ENCODE measurements around the gene ALX1.

The ALX1 gene

DNA sequence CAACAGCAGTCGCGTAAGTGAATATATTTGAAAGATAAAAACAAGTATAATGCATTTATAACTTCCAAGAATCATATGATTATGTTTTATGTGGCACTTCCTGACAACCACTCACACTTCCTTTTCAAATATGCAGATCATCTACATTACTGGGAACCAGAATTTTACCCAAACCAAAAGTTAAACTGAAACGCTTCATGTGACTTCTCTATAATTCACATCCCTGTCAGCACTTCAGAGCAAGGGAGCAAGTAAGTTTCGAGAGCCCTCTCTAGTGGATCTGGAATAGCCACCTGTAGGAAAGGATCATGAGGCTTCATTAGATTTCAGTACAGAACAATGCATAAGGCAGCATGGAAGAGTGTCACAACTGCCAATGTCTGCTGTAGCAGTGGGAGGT lies 13.7 kb upstream of the ALX1 start:
- no peak for DNase-seq (ENCODE audit: low spot score)
- TF ChIP-seq, protein P1, sequence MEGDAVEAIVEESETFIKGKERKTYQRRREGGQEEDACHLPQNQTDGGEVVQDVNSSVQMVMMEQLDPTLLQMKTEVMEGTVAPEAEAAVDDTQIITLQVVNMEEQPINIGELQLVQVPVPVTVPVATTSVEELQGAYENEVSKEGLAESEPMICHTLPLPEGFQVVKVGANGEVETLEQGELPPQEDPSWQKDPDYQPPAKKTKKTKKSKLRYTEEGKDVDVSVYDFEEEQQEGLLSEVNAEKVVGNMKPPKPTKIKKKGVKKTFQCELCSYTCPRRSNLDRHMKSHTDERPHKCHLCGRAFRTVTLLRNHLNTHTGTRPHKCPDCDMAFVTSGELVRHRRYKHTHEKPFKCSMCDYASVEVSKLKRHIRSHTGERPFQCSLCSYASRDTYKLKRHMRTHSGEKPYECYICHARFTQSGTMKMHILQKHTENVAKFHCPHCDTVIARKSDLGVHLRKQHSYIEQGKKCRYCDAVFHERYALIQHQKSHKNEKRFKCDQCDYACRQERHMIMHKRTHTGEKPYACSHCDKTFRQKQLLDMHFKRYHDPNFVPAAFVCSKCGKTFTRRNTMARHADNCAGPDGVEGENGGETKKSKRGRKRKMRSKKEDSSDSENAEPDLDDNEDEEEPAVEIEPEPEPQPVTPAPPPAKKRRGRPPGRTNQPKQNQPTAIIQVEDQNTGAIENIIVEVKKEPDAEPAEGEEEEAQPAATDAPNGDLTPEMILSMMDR (IDR thresholded peaks at IDR 0.05; ENCODE audit: extremely low read depth, missing control alignments) = no peak

DNA sequence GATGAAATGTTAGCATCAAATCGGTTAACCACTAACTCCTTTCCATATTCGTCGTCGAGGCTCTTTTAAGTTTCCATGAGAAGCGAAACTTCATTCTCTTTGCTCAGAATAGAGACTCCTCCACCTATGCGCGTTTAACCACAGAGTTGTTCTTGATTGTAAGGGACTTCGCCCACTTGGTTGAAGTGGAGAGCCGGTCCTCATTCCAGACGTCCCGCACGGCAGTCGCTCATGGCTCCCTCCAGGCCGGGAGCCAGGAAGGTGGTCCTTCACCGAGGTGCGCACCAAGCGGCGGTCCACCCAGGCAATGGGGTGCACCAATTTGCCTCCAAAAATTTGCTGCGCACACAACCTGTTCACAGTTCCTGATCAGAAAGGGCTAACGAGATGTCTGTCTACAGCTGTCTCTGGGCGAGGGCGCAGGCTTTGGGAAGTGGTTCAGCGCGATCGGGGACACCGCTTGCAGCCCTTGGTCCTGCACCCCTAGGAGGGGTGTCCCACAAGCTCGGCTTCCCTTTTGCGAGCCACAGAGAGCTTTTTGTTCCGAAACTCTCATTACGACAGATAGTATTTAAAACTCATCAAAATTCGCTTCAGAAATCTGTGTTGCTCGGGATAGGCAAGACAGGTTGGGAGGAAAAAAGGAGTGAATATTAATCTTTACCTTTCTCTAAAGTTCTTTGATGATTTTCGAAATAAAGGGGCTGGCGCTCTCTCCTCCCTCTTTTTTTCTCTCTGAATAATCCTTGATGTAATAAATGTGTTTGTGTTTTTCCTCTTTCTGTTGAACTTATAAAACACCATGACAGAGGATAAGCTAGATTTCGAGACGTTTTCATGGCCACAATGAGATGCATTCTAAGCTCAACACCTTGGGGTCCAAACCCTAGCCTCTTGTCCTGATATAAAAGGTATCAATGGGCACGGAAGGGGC lies 6.4 kb upstream of the ALX1 start:
- TF ChIP-seq, protein P1 (IDR thresholded peaks at IDR 0.05; ENCODE audit: extremely low read depth, missing control alignments) = no peak
- DNase-seq (ENCODE audit: low spot score) = no peak

DNA sequence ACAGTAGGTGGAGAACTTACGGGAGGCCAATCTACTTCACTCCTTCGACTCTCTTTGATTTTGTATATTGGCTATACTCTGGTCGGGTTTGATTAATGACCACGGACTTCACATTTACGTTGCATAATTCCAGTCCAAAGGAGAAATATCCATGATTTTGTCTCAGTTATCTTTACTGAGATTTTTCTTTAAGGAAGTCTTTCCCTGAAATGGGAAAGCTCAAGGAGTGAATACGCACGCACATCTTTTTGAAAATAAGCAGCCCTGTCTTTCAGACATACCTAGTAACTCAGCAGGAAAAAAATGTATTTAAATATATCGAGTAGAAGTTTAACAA lies 5.7 kb upstream of the ALX1 start:
- no peak for DNase-seq (ENCODE audit: low spot score)
- TF ChIP-seq, protein P1 (IDR thresholded peaks at IDR 0.05; ENCODE audit: extremely low read depth, missing control alignments) = no peak

DNA sequence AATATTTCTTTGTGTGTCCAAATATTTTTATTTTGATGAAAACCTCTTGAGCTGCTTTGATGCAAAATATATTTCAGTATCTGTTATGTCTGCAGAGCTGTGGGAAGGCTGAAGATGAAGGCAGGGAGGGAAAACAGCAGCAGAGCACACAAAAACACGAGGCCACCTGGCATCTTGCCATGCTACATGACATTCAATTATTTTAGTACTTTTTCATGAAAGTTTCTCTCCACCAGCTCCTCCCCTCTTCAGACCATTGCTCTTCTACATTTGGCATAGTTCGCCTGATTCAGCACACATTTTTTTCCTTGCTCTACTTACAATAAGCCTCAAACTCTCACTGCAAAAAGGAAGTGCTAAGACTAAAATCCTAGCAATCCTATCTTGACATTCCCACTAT lies 4.6 kb upstream of the ALX1 start:
- DNase-seq (ENCODE audit: low spot score) = no peak

DNA sequence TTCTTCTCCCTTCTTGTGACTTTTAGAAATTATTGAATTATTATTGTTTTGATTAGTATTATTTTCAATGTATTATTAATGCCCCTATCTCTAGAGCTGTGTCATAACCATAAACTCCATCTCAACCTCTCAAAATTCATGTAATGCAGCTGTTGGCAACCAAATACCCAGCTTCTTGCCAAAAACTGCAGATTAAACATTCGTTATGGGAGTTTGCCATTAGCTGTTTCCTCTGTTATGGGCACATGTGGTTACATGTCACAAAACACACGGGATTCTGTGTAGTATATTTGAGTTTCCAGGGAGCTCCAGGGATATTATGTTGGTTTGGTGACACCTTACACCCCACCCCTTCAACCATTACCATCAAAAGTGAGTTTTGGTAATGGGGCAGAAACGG lies 2.8 kb upstream of the ALX1 start:
- TF ChIP-seq, protein P1 (IDR thresholded peaks at IDR 0.05; ENCODE audit: extremely low read depth, missing control alignments) = no peak
- DNase-seq (ENCODE audit: low spot score) = no peak

More for the DNA sequence above, 4.6 kb upstream of the ALX1 start:
- TF ChIP-seq, protein P1 (IDR thresholded peaks at IDR 0.05; ENCODE audit: extremely low read depth, missing control alignments) = no peak

DNA sequence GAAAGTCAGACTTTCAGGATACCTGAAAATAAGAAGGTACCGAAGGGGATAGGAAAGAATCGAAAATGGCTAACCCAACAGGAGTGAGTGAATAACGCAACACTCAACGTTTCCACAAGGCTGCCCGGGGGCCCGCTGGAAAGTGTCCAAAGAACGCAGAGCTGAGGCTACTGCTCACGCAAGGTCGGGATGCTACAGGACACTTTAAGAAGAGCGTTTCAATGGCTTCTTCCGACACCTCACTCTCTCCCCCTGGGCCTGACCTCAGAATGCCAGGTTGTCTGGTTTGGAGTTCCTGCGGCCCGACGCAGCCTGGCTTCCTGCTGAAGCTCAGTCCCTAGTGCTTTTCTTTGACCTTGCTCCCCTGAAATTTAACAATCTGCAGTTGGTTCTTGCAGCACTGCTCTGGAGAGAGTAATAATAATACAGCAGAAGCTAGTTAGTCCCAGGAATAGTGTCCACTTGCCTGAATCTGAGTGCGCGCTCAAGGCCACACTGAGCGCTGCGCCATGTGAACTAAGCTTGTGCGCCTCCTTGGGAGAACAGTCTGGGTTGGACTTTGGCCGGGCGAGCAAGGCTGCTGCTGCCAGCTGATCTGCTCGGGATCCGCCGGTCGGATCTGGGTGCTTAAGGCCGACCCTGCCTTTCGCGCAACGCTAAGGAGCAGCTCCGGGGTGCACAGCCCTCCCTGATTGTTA lies 2.0 kb upstream of the ALX1 start:
- TF ChIP-seq, protein P1 (IDR thresholded peaks at IDR 0.05; ENCODE audit: extremely low read depth, missing control alignments) = no peak
- no peak for DNase-seq (ENCODE audit: low spot score)

Measured in GM20000 (cell line).